ENCODE measurements around the gene NEU2. TPM values are rescaled to one million over a fixed set of nuclear protein-coding genes. Genes with fewer than 3 reads are reported as not detected.
"Not testable (repeated sequence)": the region's sequence is repeated elsewhere in the genome, so short reads cannot be mapped to it uniquely, and the experiment has no call there.

NEU2 gene
- total RNA-seq, 2 experiments from 2014 or later = not detected

- no peaks in the 10 kb centered on the region for H3K36me3 ChIP-seq (ENCODE audit: insufficient read depth, low read length)
- TF ChIP-seq CTCF (IDR thresholded peaks at IDR 0.05) = no peak
- no peaks in the 10 kb centered on the region for H3K9me3 ChIP-seq (ENCODE audit: control insufficient read depth in 1 of 2, insufficient read depth in 1 of 2, low read length in 2 of 2)
- H3K27me3 ChIP-seq (ENCODE audit: control insufficient read depth in 1 of 2, insufficient read depth in 2 of 2, low read length in 2 of 2) = no peaks in the 10 kb centered on the region
- H3K4me3 Mint-ChIP-seq = no peak overlapping the region
- ATAC-seq (ENCODE audit: poor library complexity) (no peak), DNase-seq (no peak)
- peaks cover under 1% of the 10 kb centered on the region for H3K4me1 Mint-ChIP-seq (ENCODE audit: low read depth)
- no peak overlapping the region for H3K27ac Mint-ChIP-seq
- no peak overlapping the region for H3K4me3 ChIP-seq (ENCODE audit: low read length)
- intact Hi-C loops (cut with DNase I, micrococcal nuclease) = no loop called here
- H3K4me1 ChIP-seq (ENCODE audit: insufficient read depth, low read length) = peaks cover under 1% of the 10 kb centered on the region
- no peak overlapping the region for H3K27ac ChIP-seq (ENCODE audit: low read depth in 1 of 2, low read length in 2 of 2)
- CTCF ChIA-PET = no interaction called here
- no peaks in the 10 kb centered on the region for H3K27me3 Mint-ChIP-seq
- POLR2A ChIA-PET = no interaction called here
- H3K9me3 Mint-ChIP-seq = no peaks in the 10 kb centered on the region
- no peaks in the 10 kb centered on the region for H3K36me3 Mint-ChIP-seq (ENCODE audit: low read depth)
Measured at GRCh38 chr2:233048569-233049193, 16.2 kb downstream of the NEU2 start.

- TF ChIP-seq CTCF (IDR thresholded peaks at IDR 0.05) = no peak
- ChIA-PET POLR2A (no interaction called here), CTCF (interaction anchor here (1.2 to 1.3 kb wide), 2 partner anchors 12 to 93 kb away, joined by 3 to 4 read pairs; no protein-coding TSS in a partner anchor)
- no peaks in the 10 kb centered on the region for H3K9me3 ChIP-seq (ENCODE audit: control insufficient read depth in 1 of 2, insufficient read depth in 1 of 2, low read length in 2 of 2)
- no peak overlapping the region for H3K4me3 Mint-ChIP-seq
- H3K27ac Mint-ChIP-seq = no peak overlapping the region
- ATAC-seq (ENCODE audit: poor library complexity) (peak; percentile 63), DNase-seq (peak in 4 of 14 experiments; percentile 28 to 48 (median 38))
- H3K27ac ChIP-seq (ENCODE audit: low read depth in 1 of 2, low read length in 2 of 2) = no peak overlapping the region
- intact Hi-C loops (cut with DNase I, micrococcal nuclease) = no loop called here
- H3K4me1 ChIP-seq (ENCODE audit: insufficient read depth, low read length) = peaks cover 7% of the 10 kb centered on the region
- no peaks in the 10 kb centered on the region for H3K27me3 Mint-ChIP-seq
- H3K36me3 ChIP-seq (ENCODE audit: insufficient read depth, low read length) = no peaks in the 10 kb centered on the region
- H3K4me1 Mint-ChIP-seq (ENCODE audit: low read depth) = peaks cover 7% of the 10 kb centered on the region
- H3K9me3 Mint-ChIP-seq = no peaks in the 10 kb centered on the region
- no peaks in the 10 kb centered on the region for H3K27me3 ChIP-seq (ENCODE audit: control insufficient read depth in 1 of 2, insufficient read depth in 2 of 2, low read length in 2 of 2)
- no peak overlapping the region for H3K4me3 ChIP-seq (ENCODE audit: low read length)
- H3K36me3 Mint-ChIP-seq (ENCODE audit: low read depth) = no peaks in the 10 kb centered on the region
Measured at GRCh38 chr2:233049194-233049761, 16.8 kb downstream of the NEU2 start.

GRCh38 chr2:233051241-233052149, 19.0 kb downstream of the NEU2 start:
- peaks cover 11% of the 10 kb centered on the region for H3K4me1 ChIP-seq (ENCODE audit: insufficient read depth, low read length)
- no peaks in the 10 kb centered on the region for H3K27me3 ChIP-seq (ENCODE audit: control insufficient read depth in 1 of 2, insufficient read depth in 2 of 2, low read length in 2 of 2)
- Mint-ChIP-seq H3K4me3 (no peak overlapping the region), H3K4me1 (ENCODE audit: low read depth) (peaks cover 10% of the 10 kb centered on the region), H3K27me3 (no peaks in the 10 kb centered on the region), H3K36me3 (ENCODE audit: low read depth) (no peaks in the 10 kb centered on the region), H3K27ac (no peak overlapping the region), H3K9me3 (no peaks in the 10 kb centered on the region)
- ChIA-PET CTCF (no interaction called here), POLR2A (no interaction called here)
- intact Hi-C loops (cut with DNase I, micrococcal nuclease) = loop anchor here in 1 of 2 experiments (2.0 to 10.0 kb wide), 4 partner anchors 36 to 445 kb away; no protein-coding TSS in a partner anchor
- H3K27ac ChIP-seq (ENCODE audit: low read depth in 1 of 2, low read length in 2 of 2) = no peak overlapping the region
- H3K9me3 ChIP-seq (ENCODE audit: control insufficient read depth in 1 of 2, insufficient read depth in 1 of 2, low read length in 2 of 2) = no peaks in the 10 kb centered on the region
- no peak overlapping the region for H3K4me3 ChIP-seq (ENCODE audit: low read length)
- H3K36me3 ChIP-seq (ENCODE audit: insufficient read depth, low read length) = no peaks in the 10 kb centered on the region
- no peak for ATAC-seq (ENCODE audit: poor library complexity)
- no peak for TF ChIP-seq CTCF (IDR thresholded peaks at IDR 0.05)
- DNase-seq = no peak

- intact Hi-C loops (cut with DNase I, micrococcal nuclease) = loop anchor here in 1 of 2 experiments (5.0 to 10.0 kb wide), 3 partner anchors 35 to 295 kb away; no protein-coding TSS in a partner anchor
- ATAC-seq (ENCODE audit: poor library complexity); H3K4me3 Mint-ChIP-seq; H3K9me3 Mint-ChIP-seq; H3K27ac Mint-ChIP-seq; H3K4me1 Mint-ChIP-seq (ENCODE audit: low read depth); H3K27me3 Mint-ChIP-seq; H3K9me3 ChIP-seq (ENCODE audit: control insufficient read depth in 1 of 2, insufficient read depth in 1 of 2, low read length in 2 of 2); H3K27ac ChIP-seq (ENCODE audit: low read depth in 1 of 2, low read length in 2 of 2); H3K4me3 ChIP-seq (ENCODE audit: low read length); H3K36me3 ChIP-seq (ENCODE audit: insufficient read depth, low read length); H3K36me3 Mint-ChIP-seq (ENCODE audit: low read depth); POLR2A ChIA-PET; CTCF ChIA-PET; DNase-seq; H3K27me3 ChIP-seq (ENCODE audit: control insufficient read depth in 1 of 2, insufficient read depth in 2 of 2, low read length in 2 of 2): not testable (repeated sequence)
- peaks cover 16% of the 10 kb centered on the region for H3K4me1 ChIP-seq (ENCODE audit: insufficient read depth, low read length)
Measured at GRCh38 chr2:233052517-233052916, 20.0 kb downstream of the NEU2 start.
